Neural crest cell (in vitro differentiated cells): ENCODE data around the gene NRSN2. TPM values are rescaled to one million over a fixed set of nuclear protein-coding genes. Genes with fewer than 3 reads are reported as not detected.
"Not testable (repeated sequence)": the region's sequence is repeated elsewhere in the genome, so short reads cannot be mapped to it uniquely, and the experiment has no call there.

ENCODE experiments used
- DNase-seq: peaks from one replicate; pipeline ENCODE4 v3.0.0; 2021; ENCODE audit warnings: low read depth, mixed read lengths, low spot score
- H3K27ac Mint-ChIP-seq: one replicate; pipeline ENCODE4 v1.8.0; 2021; ENCODE audit warnings: mild to moderate bottlenecking, mixed read lengths; ENCODE audit not compliant: unreplicated experiment
- H3K27me3 Mint-ChIP-seq: 2 replicates; pipeline ENCODE4 v1.8.0; 2021; ENCODE audit warnings: low read depth, mild to moderate bottlenecking, mixed read lengths
- H3K36me3 Mint-ChIP-seq: 2 replicates; pipeline ENCODE4 v1.8.0; 2021; ENCODE audit warnings: low read depth, mild to moderate bottlenecking, mixed read lengths
- H3K4me1 Mint-ChIP-seq: 2 replicates; pipeline ENCODE4 v1.8.0; 2021; ENCODE audit warnings: mixed read lengths
- H3K4me3 Mint-ChIP-seq: one replicate; pipeline ENCODE4 v1.8.0; 2021; ENCODE audit warnings: mild to moderate bottlenecking, mixed read lengths
- H3K9me3 Mint-ChIP-seq: 2 replicates; pipeline ENCODE4 v1.8.0; 2021; ENCODE audit warnings: mixed read lengths
- total RNA-seq: library from RNA; stranded (reverse); gene quantifications from 2 replicates; pipeline ENCODE4 v1.2.1, GENCODE V29; 2021
- TF ChIP-seq, protein P1 (sequence below): fragments of 200-600 bp; sonication (generic); conservative IDR thresholded peaks from 2 replicates; pipeline ENCODE4 v1.5.0; 2021; ENCODE audit warnings: antibody characterized with exemption, mild to moderate bottlenecking

The NRSN2 gene
- total RNA-seq, 1 donor from 2014 or later = 42.0 TPM

DNA sequence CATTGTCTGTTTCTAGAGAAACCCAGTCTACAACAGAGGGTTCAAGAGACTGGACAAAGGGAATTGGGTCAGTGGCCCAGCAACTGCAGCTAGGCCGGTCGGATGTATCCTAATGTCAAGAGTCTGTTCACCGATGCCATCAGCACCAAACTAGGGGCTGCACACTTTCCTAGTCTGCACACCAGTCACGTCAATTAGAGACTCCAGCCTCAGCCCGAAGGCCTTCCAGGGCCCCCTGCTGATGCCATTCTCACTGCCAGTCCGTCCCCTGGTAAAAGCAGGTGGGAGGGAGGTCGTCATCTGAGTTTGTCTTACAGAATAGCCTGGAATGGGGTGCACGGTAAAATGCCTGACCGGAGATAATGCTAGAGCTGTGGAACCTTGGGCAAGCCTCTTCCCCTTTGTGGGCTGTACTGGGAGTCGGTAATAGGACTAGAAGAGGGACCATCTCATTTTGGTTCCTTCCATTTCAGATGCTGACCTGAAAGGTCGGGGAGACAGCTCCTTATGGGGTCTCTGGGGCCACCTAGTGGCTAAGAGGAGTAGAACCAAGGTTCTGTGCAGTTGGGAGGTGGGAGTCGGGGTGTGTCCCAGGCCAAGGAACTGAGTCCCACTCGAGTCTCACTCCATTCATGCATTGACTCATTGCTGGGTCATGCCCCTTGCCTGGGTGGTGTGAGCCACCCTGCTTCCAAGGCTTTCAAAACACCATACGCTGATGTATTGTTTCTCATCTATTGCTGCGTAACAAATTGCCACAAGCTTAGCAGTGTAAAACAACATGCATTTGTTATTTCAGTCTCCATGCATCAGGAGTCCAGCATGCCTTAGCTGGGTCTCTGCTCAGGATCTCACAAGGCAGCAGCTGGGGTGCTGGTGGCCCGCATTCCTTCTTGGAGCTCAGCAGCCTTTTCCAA, 16.4 kb upstream of the NRSN2 start:
- peaks cover 34% of the 10 kb centered on the region for H3K4me1 Mint-ChIP-seq
- peaks cover 4% of the 10 kb centered on the region for H3K36me3 Mint-ChIP-seq
- TF ChIP-seq, protein P1, sequence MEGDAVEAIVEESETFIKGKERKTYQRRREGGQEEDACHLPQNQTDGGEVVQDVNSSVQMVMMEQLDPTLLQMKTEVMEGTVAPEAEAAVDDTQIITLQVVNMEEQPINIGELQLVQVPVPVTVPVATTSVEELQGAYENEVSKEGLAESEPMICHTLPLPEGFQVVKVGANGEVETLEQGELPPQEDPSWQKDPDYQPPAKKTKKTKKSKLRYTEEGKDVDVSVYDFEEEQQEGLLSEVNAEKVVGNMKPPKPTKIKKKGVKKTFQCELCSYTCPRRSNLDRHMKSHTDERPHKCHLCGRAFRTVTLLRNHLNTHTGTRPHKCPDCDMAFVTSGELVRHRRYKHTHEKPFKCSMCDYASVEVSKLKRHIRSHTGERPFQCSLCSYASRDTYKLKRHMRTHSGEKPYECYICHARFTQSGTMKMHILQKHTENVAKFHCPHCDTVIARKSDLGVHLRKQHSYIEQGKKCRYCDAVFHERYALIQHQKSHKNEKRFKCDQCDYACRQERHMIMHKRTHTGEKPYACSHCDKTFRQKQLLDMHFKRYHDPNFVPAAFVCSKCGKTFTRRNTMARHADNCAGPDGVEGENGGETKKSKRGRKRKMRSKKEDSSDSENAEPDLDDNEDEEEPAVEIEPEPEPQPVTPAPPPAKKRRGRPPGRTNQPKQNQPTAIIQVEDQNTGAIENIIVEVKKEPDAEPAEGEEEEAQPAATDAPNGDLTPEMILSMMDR = peak; percentile 85
- DNase-seq = peak; percentile 52
- H3K27me3 Mint-ChIP-seq = no peaks in the 10 kb centered on the region
- no peaks in the 10 kb centered on the region for H3K9me3 Mint-ChIP-seq
- no peak overlapping the region for H3K27ac Mint-ChIP-seq
- peak overlapping the region; percentile 89 for H3K4me3 Mint-ChIP-seq

- no peaks in the 10 kb centered on the region for H3K27me3 Mint-ChIP-seq
Measured at GRCh38 chr20:334578-334977, 12.3 kb upstream of the NRSN2 start.

DNA sequence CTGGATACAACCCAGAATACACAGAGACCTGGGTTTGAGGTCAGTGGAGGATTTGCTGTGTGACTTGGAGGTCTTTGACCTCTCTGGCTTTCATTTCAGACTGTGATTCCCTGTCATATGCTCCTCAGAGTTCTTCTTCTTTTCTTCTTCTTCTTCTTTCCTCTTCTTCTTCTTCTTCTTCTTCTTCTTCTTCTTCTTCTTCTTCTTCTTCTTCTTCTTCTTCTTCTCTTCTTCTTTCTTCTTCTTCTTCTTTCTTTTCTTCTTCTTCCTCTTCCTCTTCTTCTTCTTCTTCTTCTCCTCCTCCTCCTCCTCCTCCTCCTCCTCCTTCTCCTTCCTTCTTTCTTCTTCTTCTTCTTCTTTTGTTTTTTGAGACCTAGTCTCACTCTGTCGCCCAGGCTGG, 10.9 kb upstream of the NRSN2 start:
- not testable (repeated sequence) for H3K27ac Mint-ChIP-seq, H3K27me3 Mint-ChIP-seq, H3K9me3 Mint-ChIP-seq, H3K36me3 Mint-ChIP-seq, H3K4me3 Mint-ChIP-seq, H3K4me1 Mint-ChIP-seq, DNase-seq

More at GRCh38 chr20:334578-334977, 12.3 kb upstream of the NRSN2 start:
- no peak for DNase-seq
- no peak overlapping the region for H3K27ac Mint-ChIP-seq
- H3K4me1 Mint-ChIP-seq = peaks cover 14% of the 10 kb centered on the region
- no peaks in the 10 kb centered on the region for H3K9me3 Mint-ChIP-seq
- no peaks in the 10 kb centered on the region for H3K36me3 Mint-ChIP-seq
- TF ChIP-seq, protein P1 = no peak
- no peak overlapping the region for H3K4me3 Mint-ChIP-seq

DNA sequence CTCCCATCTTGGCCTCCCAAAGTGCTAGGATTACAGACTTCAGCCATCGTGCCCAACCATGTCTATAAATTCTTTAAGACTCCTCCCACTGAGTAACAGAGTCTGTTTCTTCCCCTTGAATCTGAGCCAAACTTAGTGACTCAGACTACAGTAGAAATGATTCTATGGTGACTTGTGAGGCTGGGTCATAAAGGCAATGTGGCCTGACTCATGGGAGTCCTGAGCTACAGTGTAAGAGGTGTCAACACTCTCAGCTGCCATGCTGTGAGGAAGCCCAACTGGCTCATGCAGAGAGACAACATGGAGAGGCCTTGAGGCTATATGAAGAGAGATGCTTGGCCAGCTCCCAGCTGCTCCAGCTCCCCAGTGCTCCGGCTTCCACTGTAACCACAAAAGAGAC, 5.2 kb upstream of the NRSN2 start:
- Mint-ChIP-seq H3K27ac (no peak overlapping the region), H3K36me3 (no peaks in the 10 kb centered on the region), H3K9me3 (no peaks in the 10 kb centered on the region), H3K4me1 (peaks cover 7% of the 10 kb centered on the region), H3K4me3 (no peak overlapping the region), H3K27me3 (no peaks in the 10 kb centered on the region)
- TF ChIP-seq, protein P1 = no peak
- DNase-seq = no peak

DNA sequence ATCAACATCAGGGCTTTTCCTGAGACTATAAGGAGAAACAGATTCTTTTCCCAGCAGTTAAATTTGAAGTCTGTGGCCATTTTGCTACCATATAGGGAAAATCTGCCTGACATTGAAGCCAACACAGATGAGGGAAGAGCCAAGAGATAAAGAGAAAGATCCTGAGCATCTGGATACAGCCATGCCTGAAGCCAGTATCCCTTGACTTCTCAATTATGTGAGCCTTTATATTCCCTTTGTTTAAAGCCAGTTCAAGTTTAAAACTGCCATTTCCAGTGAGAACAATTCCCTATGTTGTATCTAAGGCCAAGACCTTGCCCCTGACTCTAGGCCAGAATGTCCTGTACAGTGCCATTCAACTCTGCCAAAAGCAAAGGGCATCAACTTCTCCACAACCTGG, 3.8 kb upstream of the NRSN2 start:
- Mint-ChIP-seq H3K27me3 (no peaks in the 10 kb centered on the region), H3K27ac (no peak overlapping the region), H3K4me3 (peak overlapping the region; percentile 0), H3K36me3 (no peaks in the 10 kb centered on the region), H3K4me1 (peaks cover 9% of the 10 kb centered on the region), H3K9me3 (no peaks in the 10 kb centered on the region)
- TF ChIP-seq, protein P1 = no peak
- no peak for DNase-seq

- TF ChIP-seq, protein P1 = no peak
- Mint-ChIP-seq H3K4me1 (peaks cover 17% of the 10 kb centered on the region), H3K4me3 (peak overlapping the region; percentile 97), H3K27me3 (no peaks in the 10 kb centered on the region), H3K36me3 (no peaks in the 10 kb centered on the region), H3K27ac (peak overlapping the region; percentile 90), H3K9me3 (no peaks in the 10 kb centered on the region)
- no peak for DNase-seq
Measured at GRCh38 chr20:346033-346639, 775 bp upstream of the NRSN2 start.
